Hepatocyte (in vitro differentiated cells): ENCODE results near the gene SEPHS2. TPM values are rescaled to one million over a fixed set of nuclear protein-coding genes. Genes with fewer than 3 reads are reported as not detected.
A peak's percentile ranks its signal among the peaks of the same experiment; 100 is the strongest.

Source experiments
- DNase-seq: peaks from one replicate; pipeline ENCODE4 v3.0.0-alpha.2; 2016; ENCODE audit warnings: low spot score
- H2AFZ ChIP-seq: fragments of 200-600 bp; sonication (generic); 2 replicates; pipeline ENCODE4 v1.6.0; 2016; ENCODE audit warnings: antibody characterized with exemption, mild to moderate bottlenecking
- H3K27ac ChIP-seq: fragments of 200-600 bp; sonication (generic); 2 replicates; pipeline ENCODE4 v1.5.1; 2016; ENCODE audit warnings: mild to moderate bottlenecking
- H3K27me3 ChIP-seq: fragments of 200-600 bp; sonication (generic); 2 replicates; pipeline ENCODE4 v1.6.1; 2016
- H3K36me3 ChIP-seq: fragments of 200-600 bp; sonication (generic); replicated peaks from 2 replicates; pipeline ENCODE4 v1.5.1; 2016; ENCODE audit warnings: low read depth; ENCODE audit not compliant: insufficient read depth
- H3K4me1 ChIP-seq: fragments of 200-600 bp; sonication (generic); 2 replicates; pipeline ENCODE4 v1.5.1; 2016; ENCODE audit warnings: mild to moderate bottlenecking, moderate library complexity; ENCODE audit not compliant: insufficient read depth
- H3K4me2 ChIP-seq: fragments of 200-600 bp; sonication (generic); 2 replicates; pipeline ENCODE4 v1.6.0; 2016
- H3K4me3 ChIP-seq: fragments of 200-600 bp; sonication (generic); 2 replicates; pipeline ENCODE4 v1.5.1; 2016; ENCODE audit warnings: mild to moderate bottlenecking
- H3K79me2 ChIP-seq: fragments of 200-600 bp; sonication (generic); 2 replicates; pipeline ENCODE4 v1.6.0; 2017; ENCODE audit warnings: mild to moderate bottlenecking
- H3K9me2 ChIP-seq: fragments of 200-600 bp; sonication (generic); replicated peaks from 2 replicates; pipeline ENCODE4 v1.6.0; 2017; ENCODE audit warnings: mild to moderate bottlenecking; ENCODE audit not compliant: insufficient read depth
- H3K9me3 ChIP-seq: fragments of 200-600 bp; sonication (generic); 2 replicates; pipeline ENCODE4 v1.5.1; 2016; ENCODE audit warnings: low read depth, mild to moderate bottlenecking
- H4K20me1 ChIP-seq: fragments of 200-600 bp; sonication (generic); 2 replicates; pipeline ENCODE4 v1.6.0; 2016; ENCODE audit warnings: mild to moderate bottlenecking; ENCODE audit not compliant: insufficient read depth, poor library complexity, severe bottlenecking
- EZH2 ChIP-seq: fragments of 200-600 bp; sonication (generic); IDR thresholded peaks from 2 replicates; pipeline ENCODE4 v1.6.1; 2016; ENCODE audit warnings: antibody characterized with exemption, mild to moderate bottlenecking, borderline replicate concordance
- EZH2phosphoT487 ChIP-seq: fragments of 200-600 bp; sonication (generic); IDR thresholded peaks from one replicate; pipeline ENCODE4 v1.6.1; 2018; ENCODE audit warnings: antibody characterized with exemption, mild to moderate bottlenecking, low read depth, moderate library complexity; ENCODE audit not compliant: unreplicated experiment, severe bottlenecking
- WGBS: methylation state at CpG from one replicate; pipeline ENCODE4 v1.1.6; 2016; ENCODE audit warnings: low lambda C conversion rate; ENCODE audit errors: missing lambda C conversion rate; 5-methylcytosine and 5-hydroxymethylcytosine counted together
- polyA plus RNA-seq: library from polyadenylated mRNA; unstranded; fragments of >200 nt; fragmentation: Nextera tagmentation; extraction: Ambion mirVana; gene quantifications from 2 replicates; pipeline ENCODE4 v1.2.1, GENCODE V29; 2016
- small RNA-seq: library from RNA; depleted of rRNA; stranded (forward); fragments of <200 nt; gene quantifications from one replicate; pipeline ENCODE3, GENCODE V24; 2014
- total RNA-seq: library from RNA; depleted of rRNA; stranded (reverse); fragments of >200 nt; gene quantifications from 2 replicates; pipeline ENCODE4 v1.2.3, GENCODE V29; 2014
- TF ChIP-seq, protein P1 (sequence below): fragments of 200-600 bp; sonication (generic); IDR thresholded peaks from 2 replicates; pipeline ENCODE4 v1.5.1; 2016; ENCODE audit warnings: antibody characterized with exemption, mild to moderate bottlenecking; ENCODE audit not compliant: poor library complexity

SEPHS2 gene
- total and polyA plus RNA-seq, 2 experiments from 2014 or later, result 36.1 to 81.0 TPM

DNA sequence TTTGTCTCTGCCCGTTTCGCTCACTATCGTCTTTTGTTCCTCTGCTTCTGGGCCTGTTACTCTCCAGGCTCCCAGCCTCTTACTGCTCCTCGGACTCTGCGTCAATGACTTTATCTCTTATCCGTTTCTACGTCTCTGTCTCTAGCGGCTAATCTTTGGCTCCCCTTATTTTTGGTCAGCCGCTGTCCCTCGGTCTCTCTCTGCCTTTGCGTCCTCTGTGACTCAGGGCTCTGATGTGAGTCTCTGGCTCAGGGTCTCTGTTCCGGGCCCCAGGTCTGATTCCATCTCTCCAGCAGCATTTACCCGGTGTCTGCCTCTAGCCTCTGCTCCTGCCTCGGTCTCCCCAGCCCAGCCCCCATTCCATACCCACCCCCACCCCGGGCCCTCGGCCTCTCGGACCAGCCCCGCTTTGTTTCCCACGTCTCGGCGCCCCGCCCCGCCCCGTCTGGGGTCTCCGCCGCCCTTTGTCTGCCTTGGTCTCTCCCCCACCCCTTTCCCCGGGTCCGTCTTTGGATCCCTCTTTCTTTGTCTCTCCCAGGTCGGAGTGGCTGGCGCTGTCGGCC lies 51.0 kb downstream of the SEPHS2 start:
- H2AFZ ChIP-seq, result peak overlapping the region; percentile 86
- TF ChIP-seq EZH2, result no peak
- no peak for TF ChIP-seq EZH2phosphoT487
- TF ChIP-seq, protein P1, sequence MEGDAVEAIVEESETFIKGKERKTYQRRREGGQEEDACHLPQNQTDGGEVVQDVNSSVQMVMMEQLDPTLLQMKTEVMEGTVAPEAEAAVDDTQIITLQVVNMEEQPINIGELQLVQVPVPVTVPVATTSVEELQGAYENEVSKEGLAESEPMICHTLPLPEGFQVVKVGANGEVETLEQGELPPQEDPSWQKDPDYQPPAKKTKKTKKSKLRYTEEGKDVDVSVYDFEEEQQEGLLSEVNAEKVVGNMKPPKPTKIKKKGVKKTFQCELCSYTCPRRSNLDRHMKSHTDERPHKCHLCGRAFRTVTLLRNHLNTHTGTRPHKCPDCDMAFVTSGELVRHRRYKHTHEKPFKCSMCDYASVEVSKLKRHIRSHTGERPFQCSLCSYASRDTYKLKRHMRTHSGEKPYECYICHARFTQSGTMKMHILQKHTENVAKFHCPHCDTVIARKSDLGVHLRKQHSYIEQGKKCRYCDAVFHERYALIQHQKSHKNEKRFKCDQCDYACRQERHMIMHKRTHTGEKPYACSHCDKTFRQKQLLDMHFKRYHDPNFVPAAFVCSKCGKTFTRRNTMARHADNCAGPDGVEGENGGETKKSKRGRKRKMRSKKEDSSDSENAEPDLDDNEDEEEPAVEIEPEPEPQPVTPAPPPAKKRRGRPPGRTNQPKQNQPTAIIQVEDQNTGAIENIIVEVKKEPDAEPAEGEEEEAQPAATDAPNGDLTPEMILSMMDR, result no peak
- DNase-seq, result peak; percentile 34
- 5% methylated on average over 16 of the region's 31 CpGs for WGBS
- peaks cover 24% of the 10 kb centered on the region for H3K79me2 ChIP-seq
- H3K9me2 ChIP-seq, result no peaks in the 10 kb centered on the region
- no peaks in the 10 kb centered on the region for H4K20me1 ChIP-seq
- H3K4me1 ChIP-seq, result peaks cover 10% of the 10 kb centered on the region
- H3K27ac ChIP-seq, result peak overlapping the region; percentile 98
- no peaks in the 10 kb centered on the region for H3K36me3 ChIP-seq
- no peaks in the 10 kb centered on the region for H3K27me3 ChIP-seq
- H3K4me2 ChIP-seq, result peak overlapping the region; percentile 92
- H3K4me3 ChIP-seq, result peak overlapping the region; percentile 90
- no peaks in the 10 kb centered on the region for H3K9me3 ChIP-seq

Small RNA genes within 50 kb of the gene (small RNA-seq; reads per million reads assigned to genes)
- not detected for gene RF00019
- 0.25 reads per million for gene RF00406
- not detected for gene RNU7-61P

Other genes with a start within 250 kb of the SEPHS2 start
- gene SULT1A3, start 246.6 kb downstream of the SEPHS2 start, total RNA-seq, result 8.1 and 17.8 TPM in 2 replicates
- gene SULT1A3, start 246.6 kb downstream of the SEPHS2 start, polyA plus RNA-seq, result 23.1 and 32.3 TPM in 2 replicates
- 2.4 and 3.5 TPM in 2 replicates for gene NPIPB13, start 197.4 kb downstream of the SEPHS2 start, total RNA-seq
- gene NPIPB13, start 197.4 kb downstream of the SEPHS2 start, polyA plus RNA-seq, result 1.9 and 4.8 TPM in 2 replicates
- gene CD2BP2, start 90.6 kb downstream of the SEPHS2 start, total RNA-seq, result 44.2 and 45.1 TPM in 2 replicates
- gene CD2BP2, start 90.6 kb downstream of the SEPHS2 start, polyA plus RNA-seq, result 37.6 and 41.0 TPM in 2 replicates
- gene TBC1D10B, start 75.4 kb downstream of the SEPHS2 start, total RNA-seq, result 21.4 and 29.3 TPM in 2 replicates
- 33.3 and 37.9 TPM in 2 replicates for gene TBC1D10B, start 75.4 kb downstream of the SEPHS2 start, polyA plus RNA-seq
- 4.0 TPM in 1 of 2 replicates, not detected in the other for gene MYL11, start 71.1 kb downstream of the SEPHS2 start, total RNA-seq
- 2.2 and 5.3 TPM in 2 replicates for gene MYL11, start 71.1 kb downstream of the SEPHS2 start, polyA plus RNA-seq
- gene SEPTIN1, start 63.3 kb downstream of the SEPHS2 start, total RNA-seq, result not detected in 2 replicates
- gene SEPTIN1, start 63.3 kb downstream of the SEPHS2 start, polyA plus RNA-seq, result 1.5 and 2.3 TPM in 2 replicates
- gene ZNF48, start 50.5 kb downstream of the SEPHS2 start, total RNA-seq, result 7.7 and 8.0 TPM in 2 replicates
- gene ZNF48, start 50.5 kb downstream of the SEPHS2 start, polyA plus RNA-seq, result 6.1 and 7.1 TPM in 2 replicates
- gene ZNF771, start 38.3 kb downstream of the SEPHS2 start, total RNA-seq, result 12.4 and 18.7 TPM in 2 replicates
- 23.6 and 25.2 TPM in 2 replicates for gene ZNF771, start 38.3 kb downstream of the SEPHS2 start, polyA plus RNA-seq
- 25.9 and 33.8 TPM in 2 replicates for gene DCTPP1, start 15.8 kb downstream of the SEPHS2 start, total RNA-seq
- 36.3 and 47.2 TPM in 2 replicates for gene DCTPP1, start 15.8 kb downstream of the SEPHS2 start, polyA plus RNA-seq
- gene ITGAL, start 26.9 kb upstream of the SEPHS2 start, total RNA-seq, result 1.5 and 3.4 TPM in 2 replicates
- 0.95 and 1.1 TPM in 2 replicates for gene ITGAL, start 26.9 kb upstream of the SEPHS2 start, polyA plus RNA-seq
- gene ZNF768, start 80.7 kb upstream of the SEPHS2 start, total RNA-seq, result 37.6 and 44.1 TPM in 2 replicates
- gene ZNF768, start 80.7 kb upstream of the SEPHS2 start, polyA plus RNA-seq, result 19.9 and 25.2 TPM in 2 replicates
- 11.1 and 13.4 TPM in 2 replicates for gene ZNF747, start 89.0 kb upstream of the SEPHS2 start, total RNA-seq
- 9.9 and 10.5 TPM in 2 replicates for gene ZNF747, start 89.0 kb upstream of the SEPHS2 start, polyA plus RNA-seq
- gene ZNF764, start 112.5 kb upstream of the SEPHS2 start, total RNA-seq, result 9.8 and 13.8 TPM in 2 replicates
- 12.1 and 12.5 TPM in 2 replicates for gene ZNF764, start 112.5 kb upstream of the SEPHS2 start, polyA plus RNA-seq
- gene ZNF688, start 125.8 kb upstream of the SEPHS2 start, total RNA-seq, result 7.1 and 9.8 TPM in 2 replicates
- gene ZNF688, start 125.8 kb upstream of the SEPHS2 start, polyA plus RNA-seq, result 21.0 and 21.3 TPM in 2 replicates
- 10.8 and 11.7 TPM in 2 replicates for gene ZNF785, start 139.8 kb upstream of the SEPHS2 start, total RNA-seq
- gene ZNF785, start 139.8 kb upstream of the SEPHS2 start, polyA plus RNA-seq, result 7.3 and 10.0 TPM in 2 replicates
- 7.1 and 8.0 TPM in 2 replicates for gene ZNF689, start 164.5 kb upstream of the SEPHS2 start, total RNA-seq
- 5.6 and 8.7 TPM in 2 replicates for gene ZNF689, start 164.5 kb upstream of the SEPHS2 start, polyA plus RNA-seq
- gene PRR14, start 205.1 kb upstream of the SEPHS2 start, total RNA-seq, result 6.6 and 8.1 TPM in 2 replicates
- 18.7 and 20.0 TPM in 2 replicates for gene PRR14, start 205.1 kb upstream of the SEPHS2 start, polyA plus RNA-seq
- 18.5 and 22.9 TPM in 2 replicates for gene FBRS, start 212.6 kb upstream of the SEPHS2 start, total RNA-seq
- 22.1 and 25.5 TPM in 2 replicates for gene FBRS, start 212.6 kb upstream of the SEPHS2 start, polyA plus RNA-seq